Panc1 (cell line): ENCODE measurements around the gene ABCF2. TPM values are rescaled to one million over a fixed set of nuclear protein-coding genes. Genes with fewer than 3 reads are reported as not detected.

Experiments
- ATAC-seq: fragments of 200-7000 bp; cut with Tn5 transposase; 2 replicates; pipeline ENCODE4 v1.9.1; 2020; ENCODE audit warnings: mild to moderate bottlenecking, moderate library complexity
- BruUV-seq: library from RNA; stranded (reverse); fragments of 400-500 nt; replicated peaks from 2 replicates; lab custom pipeline; 2021; lab: Mats Ljungman, UMichigan
- CTCF ChIA-PET: fragments of 300-600 bp; sonication (Branson Sonifier 250); formaldehyde crosslinking; loops from one replicate; lab custom pipeline; 2022; ENCODE audit warnings: antibody characterized with exemption; lab: Charles Lee
- POLR2A ChIA-PET: fragments of 300-600 bp; sonication (Branson Sonifier 250); formaldehyde crosslinking; loops from one replicate; lab custom pipeline; 2022; ENCODE audit warnings: antibody characterized with exemption; lab: Charles Lee
- DNase-seq: peaks from one replicate; pipeline ENCODE4 v3.0.0-alpha.2; 2010; ENCODE audit warnings: low read depth, low spot score
- H3K27ac ChIP-seq: 2 replicates; pipeline ENCODE4 v1.5.1; 2011; ENCODE audit warnings: mild to moderate bottlenecking, low read length, inconsistent platforms
- H3K27me3 ChIP-seq: fragments of 200-500 bp; sonication (Bioruptor generic); 2 replicates; pipeline ENCODE4 v1.6.0; 2014; ENCODE audit warnings: low read length, inconsistent platforms; ENCODE audit not compliant: control insufficient read depth, insufficient read depth
- H3K36me3 ChIP-seq: fragments of 200-500 bp; sonication (Bioruptor generic); 2 replicates; pipeline ENCODE4 v1.5.1; 2014; ENCODE audit warnings: inconsistent platforms, mild to moderate bottlenecking, low read length, moderate library complexity; ENCODE audit not compliant: control insufficient read depth, insufficient read depth
- H3K4me1 ChIP-seq: 2 replicates; pipeline ENCODE4 v1.5.1; 2011; ENCODE audit warnings: inconsistent platforms, mild to moderate bottlenecking, low read length, moderate library complexity; ENCODE audit not compliant: control insufficient read depth, insufficient read depth
- H3K4me3 ChIP-seq, 2 experiments: 2 replicates each; pipeline ENCODE4 v1.5.1; 2011 to 2012; ENCODE audit warnings: low read depth in 2 of 2, low read length in 2 of 2, mild to moderate bottlenecking in 2 of 2, inconsistent platforms in 1 of 2, moderate library complexity in 1 of 2
- H3K9me3 ChIP-seq: fragments of 200-500 bp; sonication (Bioruptor generic); 2 replicates; pipeline ENCODE4 v1.5.1; 2014; ENCODE audit warnings: low read depth, mild to moderate bottlenecking, inconsistent platforms, low read length, moderate library complexity; ENCODE audit not compliant: control insufficient read depth, insufficient read depth
- POLR2AphosphoS5 ChIP-seq: IDR thresholded peaks from 2 replicates; pipeline ENCODE4 v1.6.1; 2012; ENCODE audit warnings: mild to moderate bottlenecking, low read depth, low read length, moderate library complexity
- SIN3A ChIP-seq: IDR thresholded peaks from 2 replicates; pipeline ENCODE4 v1.6.1; 2012; ENCODE audit warnings: low read depth, mild to moderate bottlenecking, low read length, moderate library complexity, borderline replicate concordance; ENCODE audit not compliant: insufficient read depth
- TCF7L2 ChIP-seq: IDR thresholded peaks from 2 replicates; pipeline ENCODE4 v1.6.1; 2011; ENCODE audit warnings: mild to moderate bottlenecking, low read depth, low read length, inconsistent platforms
- in situ Hi-C: cut with HindIII; loops from 2 replicates; pipeline ENCODE4 v1.10.0; 2016; ENCODE audit warnings: low sequenced_read_pairs, low pct_unique_long_range_greater_than_20kb
- intact Hi-C: fragments of 100-400 bp; cut with micrococcal nuclease; formaldehyde crosslinking; loops from one replicate; pipeline ENCODE4 v1.10.0; 2022; ENCODE audit not compliant: unreplicated experiment
- total RNA-seq: library from RNA; stranded (reverse); gene quantifications from one replicate; pipeline ENCODE4 v1.2.1, GENCODE V29; 2021; ENCODE audit not compliant: unreplicated experiment
- TF ChIP-seq, protein P1 (sequence below): fragments of 450-650 bp; IDR thresholded peaks from 2 replicates; pipeline ENCODE4 v1.5.1; 2017; ENCODE audit warnings: mild to moderate bottlenecking
- TF ChIP-seq, protein P2 (sequence below), 2 experiments: IDR thresholded peaks; 2 replicates each; pipeline ENCODE4 v1.6.1; 2011 to 2012; ENCODE audit warnings: low read depth in 2 of 2, control low read depth in 1 of 2, low read length in 1 of 2, mild to moderate bottlenecking in 1 of 2, moderate library complexity in 1 of 2; ENCODE audit not compliant: insufficient read depth in 1 of 2

The ABCF2 gene
- total RNA-seq, 1 experiment from 2014 or later: 64.4 TPM

DNA sequence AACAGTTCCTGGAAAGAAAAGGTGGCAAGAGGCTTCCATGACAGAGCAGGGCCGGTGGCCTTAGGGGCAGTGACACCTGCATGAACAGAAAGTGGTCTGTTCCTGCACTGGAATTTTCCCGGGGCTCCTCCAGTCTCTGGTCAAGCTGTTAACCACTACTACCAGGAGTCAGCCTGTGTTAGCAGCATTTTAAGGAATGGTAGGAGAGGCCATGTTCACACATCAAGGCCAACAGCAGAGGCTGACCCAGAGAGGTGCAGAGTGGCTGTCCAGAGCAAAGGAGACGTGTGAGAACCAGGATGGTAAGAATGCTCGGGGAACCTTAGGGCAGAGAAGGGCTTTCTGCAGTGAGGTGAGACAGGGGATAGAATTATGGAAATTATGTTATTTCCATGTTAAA, 25.3 kb downstream of the ABCF2 start:
- Histone ChIP-seq H3K27ac (no peak overlapping the region), H3K4me3 (no peak overlapping the region), H3K36me3 (no peaks in the 10 kb centered on the region), H3K27me3 (0 out of 2 replicates have a peak, but pooled peaks cover 2% of the 10 kb centered on the region), H3K4me1 (no peaks in the 10 kb centered on the region), H3K9me3 (no peaks in the 10 kb centered on the region)
- BruUV-seq: no TSS peak
- no peak for ATAC-seq
- TF ChIP-seq, protein P1, sequence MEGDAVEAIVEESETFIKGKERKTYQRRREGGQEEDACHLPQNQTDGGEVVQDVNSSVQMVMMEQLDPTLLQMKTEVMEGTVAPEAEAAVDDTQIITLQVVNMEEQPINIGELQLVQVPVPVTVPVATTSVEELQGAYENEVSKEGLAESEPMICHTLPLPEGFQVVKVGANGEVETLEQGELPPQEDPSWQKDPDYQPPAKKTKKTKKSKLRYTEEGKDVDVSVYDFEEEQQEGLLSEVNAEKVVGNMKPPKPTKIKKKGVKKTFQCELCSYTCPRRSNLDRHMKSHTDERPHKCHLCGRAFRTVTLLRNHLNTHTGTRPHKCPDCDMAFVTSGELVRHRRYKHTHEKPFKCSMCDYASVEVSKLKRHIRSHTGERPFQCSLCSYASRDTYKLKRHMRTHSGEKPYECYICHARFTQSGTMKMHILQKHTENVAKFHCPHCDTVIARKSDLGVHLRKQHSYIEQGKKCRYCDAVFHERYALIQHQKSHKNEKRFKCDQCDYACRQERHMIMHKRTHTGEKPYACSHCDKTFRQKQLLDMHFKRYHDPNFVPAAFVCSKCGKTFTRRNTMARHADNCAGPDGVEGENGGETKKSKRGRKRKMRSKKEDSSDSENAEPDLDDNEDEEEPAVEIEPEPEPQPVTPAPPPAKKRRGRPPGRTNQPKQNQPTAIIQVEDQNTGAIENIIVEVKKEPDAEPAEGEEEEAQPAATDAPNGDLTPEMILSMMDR: no peak
- TF ChIP-seq, protein P2, sequence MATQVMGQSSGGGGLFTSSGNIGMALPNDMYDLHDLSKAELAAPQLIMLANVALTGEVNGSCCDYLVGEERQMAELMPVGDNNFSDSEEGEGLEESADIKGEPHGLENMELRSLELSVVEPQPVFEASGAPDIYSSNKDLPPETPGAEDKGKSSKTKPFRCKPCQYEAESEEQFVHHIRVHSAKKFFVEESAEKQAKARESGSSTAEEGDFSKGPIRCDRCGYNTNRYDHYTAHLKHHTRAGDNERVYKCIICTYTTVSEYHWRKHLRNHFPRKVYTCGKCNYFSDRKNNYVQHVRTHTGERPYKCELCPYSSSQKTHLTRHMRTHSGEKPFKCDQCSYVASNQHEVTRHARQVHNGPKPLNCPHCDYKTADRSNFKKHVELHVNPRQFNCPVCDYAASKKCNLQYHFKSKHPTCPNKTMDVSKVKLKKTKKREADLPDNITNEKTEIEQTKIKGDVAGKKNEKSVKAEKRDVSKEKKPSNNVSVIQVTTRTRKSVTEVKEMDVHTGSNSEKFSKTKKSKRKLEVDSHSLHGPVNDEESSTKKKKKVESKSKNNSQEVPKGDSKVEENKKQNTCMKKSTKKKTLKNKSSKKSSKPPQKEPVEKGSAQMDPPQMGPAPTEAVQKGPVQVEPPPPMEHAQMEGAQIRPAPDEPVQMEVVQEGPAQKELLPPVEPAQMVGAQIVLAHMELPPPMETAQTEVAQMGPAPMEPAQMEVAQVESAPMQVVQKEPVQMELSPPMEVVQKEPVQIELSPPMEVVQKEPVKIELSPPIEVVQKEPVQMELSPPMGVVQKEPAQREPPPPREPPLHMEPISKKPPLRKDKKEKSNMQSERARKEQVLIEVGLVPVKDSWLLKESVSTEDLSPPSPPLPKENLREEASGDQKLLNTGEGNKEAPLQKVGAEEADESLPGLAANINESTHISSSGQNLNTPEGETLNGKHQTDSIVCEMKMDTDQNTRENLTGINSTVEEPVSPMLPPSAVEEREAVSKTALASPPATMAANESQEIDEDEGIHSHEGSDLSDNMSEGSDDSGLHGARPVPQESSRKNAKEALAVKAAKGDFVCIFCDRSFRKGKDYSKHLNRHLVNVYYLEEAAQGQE (IDR thresholded peaks at IDR 0.05; ENCODE audit: insufficient read depth in 1 of 2, low read depth in 2 of 2, low read length in 1 of 2): no peak
- no peak for TF ChIP-seq POLR2AphosphoS5
- TF ChIP-seq SIN3A: no peak
- no peak for TF ChIP-seq TCF7L2
- POLR2A ChIA-PET: no interaction called here
- in situ Hi-C loops: no loop called here
- intact Hi-C loops: no loop called here
- DNase-seq: no peak
- CTCF ChIA-PET: no interaction called here

DNA sequence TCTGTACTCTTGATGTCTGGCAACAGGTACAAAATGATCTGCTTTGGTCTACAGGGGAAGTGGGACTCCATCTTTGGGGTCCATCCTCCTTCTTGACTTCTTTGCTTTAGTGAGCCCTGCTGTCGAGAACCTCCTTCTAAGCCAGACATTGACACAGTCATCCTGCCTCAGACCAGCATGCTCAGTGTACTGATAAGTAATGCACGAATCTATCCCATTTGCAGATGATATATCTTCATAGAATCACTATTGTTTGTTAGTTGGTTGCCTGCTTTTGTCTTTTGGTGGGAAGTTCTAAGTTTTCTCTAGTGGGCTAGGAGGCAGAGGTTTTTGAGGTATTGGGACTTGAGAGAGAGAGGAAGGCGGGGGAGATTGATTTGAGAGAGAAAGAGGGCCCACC, 25.7 kb downstream of the ABCF2 start:
- H3K36me3 ChIP-seq: no peaks in the 10 kb centered on the region
- H3K27ac ChIP-seq: no peak overlapping the region
- in situ Hi-C loops (no loop called here), intact Hi-C loops (no loop called here)
- H3K9me3 ChIP-seq: no peaks in the 10 kb centered on the region
- H3K27me3 ChIP-seq: 0 out of 2 replicates have a peak, but pooled peaks cover 2% of the 10 kb centered on the region
- ChIA-PET POLR2A (no interaction called here), CTCF (no interaction called here)
- ATAC-seq (no peak), DNase-seq (no peak)
- no peak for TF ChIP-seq SIN3A
- no peak for TF ChIP-seq POLR2AphosphoS5
- TF ChIP-seq, protein P1: no peak
- TF ChIP-seq, protein P2 (IDR thresholded peaks at IDR 0.05; ENCODE audit: insufficient read depth in 1 of 2, low read depth in 2 of 2, low read length in 1 of 2): no peak
- TF ChIP-seq TCF7L2: no peak
- no peak overlapping the region for H3K4me3 ChIP-seq
- H3K4me1 ChIP-seq: no peaks in the 10 kb centered on the region
- BruUV-seq: no TSS peak
